HL-60 (cell line): ENCODE results near the gene PBRM1.
A peak's percentile ranks its signal among the peaks of the same experiment; 100 is the strongest.

ENCODE experiments used
- DNase-seq, 2 experiments: peaks; one replicate each; pipeline ENCODE4 v3.0.0-alpha.2; 2010 to 2020; ENCODE audit warnings: low read depth in 1 of 2, low spot score in 1 of 2
- H3K27ac ChIP-seq: fragments of 250-450 bp; sonication (Bioruptor Pico); replicated peaks from 2 replicates; pipeline ENCODE4 v1.5.1; 2020; ENCODE audit warnings: mild to moderate bottlenecking, moderate library complexity
- H3K27me3 ChIP-seq: fragments of 250-450 bp; sonication (Bioruptor Pico); 2 replicates; pipeline ENCODE4 v1.5.1; 2021; ENCODE audit warnings: mild to moderate bottlenecking, moderate library complexity; ENCODE audit not compliant: insufficient read depth, poor library complexity, severe bottlenecking
- H3K4me3 ChIP-seq: replicated peaks from 2 replicates; pipeline ENCODE4 v1.5.1; 2011; ENCODE audit warnings: mild to moderate bottlenecking, control low read depth, low read length; ENCODE audit not compliant: insufficient read depth
- CTCF ChIP-seq: IDR thresholded peaks from one replicate; pipeline ENCODE4 v1.5.1; 2011; ENCODE audit warnings: low read length, control low read depth, inconsistent platforms; ENCODE audit not compliant: insufficient read depth
- GABPA ChIP-seq: IDR thresholded peaks from 2 replicates; pipeline ENCODE4 v1.6.1; 2012; ENCODE audit warnings: low read depth
- POLR2AphosphoS5 ChIP-seq: IDR thresholded peaks from 2 replicates; pipeline ENCODE4 v1.6.1; 2012; ENCODE audit warnings: low read depth
- REST ChIP-seq: IDR thresholded peaks from 2 replicates; pipeline ENCODE4 v1.6.1; 2012; ENCODE audit warnings: low read depth; ENCODE audit not compliant: insufficient replicate concordance
- SPI1 ChIP-seq: IDR thresholded peaks from 2 replicates; pipeline ENCODE4 v1.6.1; 2012; ENCODE audit warnings: low read depth, mild to moderate bottlenecking, borderline replicate concordance

The PBRM1 gene

GRCh38 chr3:52501046-52501445 lies 184.7 kb downstream of the PBRM1 start:
- H3K27me3 ChIP-seq = no peaks in the 10 kb centered on the region
- H3K27ac ChIP-seq = no peak overlapping the region
- TF ChIP-seq CTCF (no peak), POLR2AphosphoS5 (no peak), SPI1 (no peak), REST (no peak), GABPA (no peak)
- no peak overlapping the region for H3K4me3 ChIP-seq
- DNase-seq = no peak

- peak overlapping the region; percentile 83 for H3K27ac ChIP-seq
- peak; percentile 99 for DNase-seq
- no peak overlapping the region for H3K4me3 ChIP-seq
- TF ChIP-seq GABPA = peak; percentile 33
- no peak for TF ChIP-seq CTCF
- TF ChIP-seq REST = no peak
- peak; percentile 98 for TF ChIP-seq POLR2AphosphoS5
- peak; percentile 83; the same call in 1 of the 2 replicates for TF ChIP-seq SPI1
- H3K27me3 ChIP-seq = no peaks in the 10 kb centered on the region
Observed at GRCh38 chr3:52498137-52499054, 187.3 kb downstream of the PBRM1 start.

GRCh38 chr3:52495777-52496602 lies 189.7 kb downstream of the PBRM1 start:
- Histone ChIP-seq H3K27ac (no peak overlapping the region), H3K27me3 (no peaks in the 10 kb centered on the region), H3K4me3 (no peak overlapping the region)
- DNase-seq = no peak
- no peak for TF ChIP-seq POLR2AphosphoS5
- TF ChIP-seq CTCF = no peak
- TF ChIP-seq GABPA = no peak
- no peak for TF ChIP-seq REST
- TF ChIP-seq SPI1 = no peak
